ENCODE measurements around the gene ZNF3.

DNA sequence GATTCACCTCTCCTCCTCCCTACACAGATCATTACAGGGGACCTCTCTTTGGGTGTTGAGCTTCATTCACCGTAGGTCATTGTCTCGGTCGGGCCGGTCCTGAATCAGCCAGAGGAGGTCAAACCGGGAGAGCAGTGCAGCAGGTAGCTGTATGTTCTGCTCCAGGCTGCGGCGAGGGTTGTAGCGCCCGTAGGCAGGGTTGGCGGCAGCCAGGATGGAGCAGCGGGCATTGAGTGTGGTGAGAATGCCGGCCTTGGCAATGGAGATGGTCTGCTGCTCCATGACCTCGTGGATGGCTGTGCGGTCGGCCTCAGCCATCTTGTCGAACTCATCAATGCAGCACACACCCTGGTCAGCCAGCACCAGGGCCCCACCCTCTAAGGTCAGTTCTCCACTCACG is 14.2 kb upstream of the ZNF3 start:
- TF ChIP-seq, protein P1, sequence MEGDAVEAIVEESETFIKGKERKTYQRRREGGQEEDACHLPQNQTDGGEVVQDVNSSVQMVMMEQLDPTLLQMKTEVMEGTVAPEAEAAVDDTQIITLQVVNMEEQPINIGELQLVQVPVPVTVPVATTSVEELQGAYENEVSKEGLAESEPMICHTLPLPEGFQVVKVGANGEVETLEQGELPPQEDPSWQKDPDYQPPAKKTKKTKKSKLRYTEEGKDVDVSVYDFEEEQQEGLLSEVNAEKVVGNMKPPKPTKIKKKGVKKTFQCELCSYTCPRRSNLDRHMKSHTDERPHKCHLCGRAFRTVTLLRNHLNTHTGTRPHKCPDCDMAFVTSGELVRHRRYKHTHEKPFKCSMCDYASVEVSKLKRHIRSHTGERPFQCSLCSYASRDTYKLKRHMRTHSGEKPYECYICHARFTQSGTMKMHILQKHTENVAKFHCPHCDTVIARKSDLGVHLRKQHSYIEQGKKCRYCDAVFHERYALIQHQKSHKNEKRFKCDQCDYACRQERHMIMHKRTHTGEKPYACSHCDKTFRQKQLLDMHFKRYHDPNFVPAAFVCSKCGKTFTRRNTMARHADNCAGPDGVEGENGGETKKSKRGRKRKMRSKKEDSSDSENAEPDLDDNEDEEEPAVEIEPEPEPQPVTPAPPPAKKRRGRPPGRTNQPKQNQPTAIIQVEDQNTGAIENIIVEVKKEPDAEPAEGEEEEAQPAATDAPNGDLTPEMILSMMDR (IDR thresholded peaks at IDR 0.05), result no peak
- no peak for TF ChIP-seq POLR2A (IDR thresholded peaks at IDR 0.05)

Data from body of pancreas (tissue), 4 donors.